ENCODE measurements around the gene NPFF.

- TF ChIP-seq CTCF (IDR thresholded peaks at IDR 0.05; ENCODE audit: low read depth, low read length, missing input control) (no peak), ATF3 (IDR thresholded peaks at IDR 0.05) (no peak), MAX (IDR thresholded peaks at IDR 0.05) (no peak), REST (IDR thresholded peaks at IDR 0.05) (no peak), TAF1 (conservative IDR thresholded peaks at IDR 0.05) (no peak), JUND (IDR thresholded peaks at IDR 0.05) (no peak), GABPA (IDR thresholded peaks at IDR 0.05 in 1 of 2, conservative IDR thresholded peaks at IDR 0.05 in 1 of 2) (no peak), YY1 (IDR thresholded peaks at IDR 0.05) (no peak), SP1 (IDR thresholded peaks at IDR 0.05) (no peak), RAD21 (IDR thresholded peaks at IDR 0.05) (no peak), ZBTB33 (IDR thresholded peaks at IDR 0.05) (no peak)
These were observed 29.7 kb upstream of the NPFF start for GRCh38 chr12:53536962-53537361.

Measured in liver (tissue), 3 donors.